ENCODE results near the gene SSRP1. TPM values are rescaled to one million over a fixed set of nuclear protein-coding genes. Genes with fewer than 3 reads are reported as not detected.

SSRP1 gene
- total and polyA plus RNA-seq, 2 of the 4 experiments (the other 2 are of a cell fraction): 106 to 146 TPM

DNA sequence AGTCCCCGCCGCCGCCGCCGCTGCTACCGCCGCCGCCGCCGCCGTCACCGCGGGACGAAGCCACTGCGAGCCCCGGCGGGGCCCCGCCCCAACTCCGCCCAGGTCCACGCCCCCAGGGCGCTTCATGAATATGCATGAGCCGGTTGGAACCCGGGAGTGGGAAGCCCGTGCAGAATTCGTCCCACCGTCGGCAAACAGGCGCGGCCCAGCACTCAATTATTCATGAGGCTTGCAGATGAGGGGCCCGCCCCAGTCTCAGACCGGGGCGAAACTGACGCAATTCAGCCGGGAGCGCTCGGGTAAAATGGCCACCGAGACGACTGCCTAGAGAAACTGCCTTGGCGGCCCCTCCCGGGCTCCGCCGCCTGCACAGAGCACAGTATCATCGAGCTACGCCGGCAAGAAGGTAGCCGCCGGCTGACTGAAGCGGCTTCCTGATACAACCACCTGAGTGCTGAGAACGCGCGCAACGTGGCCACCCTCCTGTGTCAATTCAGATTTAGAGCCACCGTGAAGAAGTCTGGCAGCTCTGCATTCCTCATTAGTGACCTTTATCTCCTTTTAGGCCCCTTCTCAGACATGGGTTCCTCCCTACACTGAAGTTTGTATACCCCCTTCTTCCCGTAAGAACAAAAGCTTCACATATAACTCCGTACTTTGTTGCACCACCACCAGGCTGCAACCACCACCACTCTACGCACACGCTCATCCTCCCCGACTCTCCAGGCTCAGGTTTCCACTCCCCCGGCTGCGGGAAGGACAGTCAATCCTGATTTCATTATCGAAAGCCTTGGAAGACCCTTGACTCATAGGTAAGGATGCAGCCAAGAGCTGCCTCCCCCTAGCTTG, 10.6 kb downstream of the SSRP1 start, which contains the start of gene TNKS1BP1:
TNKS1BP1 (minus strand) TSS at position 67 of the 849 bp plus-strand sequence. CDS start 3,067 bp downstream, outside the sequence.
- H3K56ac ChIP-seq (ENCODE audit: extremely low read depth, insufficient read depth, low read length): peak within 1 kb of the TSS; percentile 90
- H3K4me3 ChIP-seq (ENCODE audit: insufficient read depth, low read depth, low read length): peak within 1 kb of the TSS; percentile 97
- H2AFZ ChIP-seq (replicated peaks; ENCODE audit: low read length, poor library complexity): peak within 1 kb of the TSS; percentile 87
- in situ Hi-C loops (cut with MboI; ENCODE audit: low sequenced_read_pairs): no loop called here
- peak within 1 kb of the TSS; percentile 91 for H2AK5ac ChIP-seq (ENCODE audit: low read depth, low read length)
- peak within 1 kb of the TSS; percentile 78 for H3K4me2 ChIP-seq (ENCODE audit: low read depth, low read length)
- H3K9ac ChIP-seq (ENCODE audit: low read depth, low read length): peak within 1 kb of the TSS; percentile 99
- ChIA-PET CTCF (interaction anchor here (0.7 kb wide), 1 partner anchor 315 kb away, joined by 3 read pairs; no protein-coding TSS in a partner anchor), POLR2A (ENCODE audit: unreplicated experiment) (interaction anchor here (2.1 kb wide), 1 partner anchor 10 kb away, joined by 9 read pairs; the partner anchor contains the start of gene SSRP1)
- H4K8ac ChIP-seq (ENCODE audit: low read depth in 2 of 2, low read length in 2 of 2): peak within 1 kb of the TSS; percentile 55 to 78
- peak within 1 kb of the TSS; percentile 67; the same call in 2 of the 3 replicates for H2BK15ac ChIP-seq (ENCODE audit: low read depth, low read length)
- H2BK5ac ChIP-seq (ENCODE audit: low read depth, low read length, poor library complexity, severe bottlenecking): peak within 1 kb of the TSS; percentile 92
- H4K20me1 ChIP-seq (ENCODE audit: insufficient read depth, low read length): peaks cover 32% of the 10 kb centered on the region
- peak within 1 kb of the TSS; percentile 97 for H2AK9ac ChIP-seq (replicated peaks; ENCODE audit: low read depth, low read length, poor library complexity)
- H3K27ac ChIP-seq (ENCODE audit: insufficient read depth, low read length): peak within 1 kb of the TSS; percentile 99
- H3K9me3 ChIP-seq (ENCODE audit: control insufficient read depth, insufficient read depth, low read length): no peaks in the 10 kb centered on the region
- intact Hi-C loops (cut with micrococcal nuclease): loop anchor here (1.0 kb wide), 1 partner anchor 47 kb away; no protein-coding TSS in a partner anchor
- peak within 1 kb of the TSS; percentile 74 for H4K5ac ChIP-seq (ENCODE audit: low read depth, low read length)
- H3K4ac ChIP-seq (ENCODE audit: low read depth, low read length): peak within 1 kb of the TSS; percentile 92
- peak within 1 kb of the TSS; percentile 86 for H3K18ac ChIP-seq (ENCODE audit: low read depth, low read length)
- 0% methylated on average over 29 of the region's 61 CpGs; no CpG with 5 or more reads in 1 of the 2 experiments for WGBS, 2 experiments (ENCODE audit: extremely low coverage in 2 of 2, insufficient read length in 1 of 2)
- H2BK120ac ChIP-seq (ENCODE audit: low read depth, low read length): peak within 1 kb of the TSS; percentile 71
- DNase-seq: peak; percentile 97
- peak within 1 kb of the TSS; percentile 86 for H4K91ac ChIP-seq (ENCODE audit: insufficient read depth, low read depth, low read length)
- no peaks in the 10 kb centered on the region for H3K27me3 ChIP-seq (ENCODE audit: control insufficient read depth, insufficient read depth, low read length)
- ATAC-seq (ENCODE audit: low read depth): peak; percentile 80
- peaks cover 9 to 57% of the 10 kb centered on the region in 2 experiments for H3K79me1 ChIP-seq (ENCODE audit: low read depth in 1 of 2, low read length in 2 of 2)
- dilution Hi-C loops (cut with HindIII; ENCODE audit: low sequenced_read_pairs, unreplicated experiment): no loop called here
- H3K36me3 ChIP-seq (ENCODE audit: control insufficient read depth, insufficient read depth, low read length): peaks cover 44% of the 10 kb centered on the region
- peak within 1 kb of the TSS; percentile 38 for H2BK20ac ChIP-seq (ENCODE audit: low read depth, low read length)
- H3K14ac ChIP-seq (replicated peaks; ENCODE audit: low read depth, low read length): peak within 1 kb of the TSS; percentile 86
- peak within 1 kb of the TSS; percentile 93 for H3K23ac ChIP-seq (ENCODE audit: low read depth, low read length)
- BruUV-seq (replicated peaks): no TSS peak
- H3K9me1 ChIP-seq (ENCODE audit: insufficient read depth, low read length): peaks cover 20% of the 10 kb centered on the region
- H3K4me1 ChIP-seq (ENCODE audit: control insufficient read depth, insufficient read depth, low read length): peaks cover 20% of the 10 kb centered on the region
- TF ChIP-seq, protein P1, sequence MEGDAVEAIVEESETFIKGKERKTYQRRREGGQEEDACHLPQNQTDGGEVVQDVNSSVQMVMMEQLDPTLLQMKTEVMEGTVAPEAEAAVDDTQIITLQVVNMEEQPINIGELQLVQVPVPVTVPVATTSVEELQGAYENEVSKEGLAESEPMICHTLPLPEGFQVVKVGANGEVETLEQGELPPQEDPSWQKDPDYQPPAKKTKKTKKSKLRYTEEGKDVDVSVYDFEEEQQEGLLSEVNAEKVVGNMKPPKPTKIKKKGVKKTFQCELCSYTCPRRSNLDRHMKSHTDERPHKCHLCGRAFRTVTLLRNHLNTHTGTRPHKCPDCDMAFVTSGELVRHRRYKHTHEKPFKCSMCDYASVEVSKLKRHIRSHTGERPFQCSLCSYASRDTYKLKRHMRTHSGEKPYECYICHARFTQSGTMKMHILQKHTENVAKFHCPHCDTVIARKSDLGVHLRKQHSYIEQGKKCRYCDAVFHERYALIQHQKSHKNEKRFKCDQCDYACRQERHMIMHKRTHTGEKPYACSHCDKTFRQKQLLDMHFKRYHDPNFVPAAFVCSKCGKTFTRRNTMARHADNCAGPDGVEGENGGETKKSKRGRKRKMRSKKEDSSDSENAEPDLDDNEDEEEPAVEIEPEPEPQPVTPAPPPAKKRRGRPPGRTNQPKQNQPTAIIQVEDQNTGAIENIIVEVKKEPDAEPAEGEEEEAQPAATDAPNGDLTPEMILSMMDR (conservative IDR thresholded peaks at IDR 0.05; ENCODE audit: low read depth, low read length): no peak
- TF ChIP-seq FOS (IDR thresholded peaks at IDR 0.05; ENCODE audit: low read depth, low read length) (no peak; the same call in 1 of the 2 replicates), RFX5 (IDR thresholded peaks at IDR 0.05; ENCODE audit: low read depth, low read length) (no peak), MAFK (IDR thresholded peaks at IDR 0.05; ENCODE audit: low read depth, low read length) (no peak), MXI1 (IDR thresholded peaks at IDR 0.05; ENCODE audit: borderline replicate concordance, low read depth, low read length) (0 out of 2 replicates have a peak, but pooled peaks have one; percentile 18), CEBPB (IDR thresholded peaks at IDR 0.05; ENCODE audit: low read depth, low read length) (peak; percentile 95), BHLHE40 (IDR thresholded peaks at IDR 0.05; ENCODE audit: low read depth, low read length) (peak; percentile 92), CHD1 (IDR thresholded peaks at IDR 0.05; ENCODE audit: low read depth, low read length) (no peak), RCOR1 (IDR thresholded peaks at IDR 0.05; ENCODE audit: insufficient replicate concordance, low read length) (no peak), POLR2A (IDR thresholded peaks at IDR 0.05; ENCODE audit: low read depth, low read length) (peak; percentile 81), SMC3 (IDR thresholded peaks at IDR 0.05; ENCODE audit: low read depth, low read length) (no peak)
- TF ChIP-seq, protein P2, sequence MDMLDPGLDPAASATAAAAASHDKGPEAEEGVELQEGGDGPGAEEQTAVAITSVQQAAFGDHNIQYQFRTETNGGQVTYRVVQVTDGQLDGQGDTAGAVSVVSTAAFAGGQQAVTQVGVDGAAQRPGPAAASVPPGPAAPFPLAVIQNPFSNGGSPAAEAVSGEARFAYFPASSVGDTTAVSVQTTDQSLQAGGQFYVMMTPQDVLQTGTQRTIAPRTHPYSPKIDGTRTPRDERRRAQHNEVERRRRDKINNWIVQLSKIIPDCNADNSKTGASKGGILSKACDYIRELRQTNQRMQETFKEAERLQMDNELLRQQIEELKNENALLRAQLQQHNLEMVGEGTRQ (IDR thresholded peaks at IDR 0.05; ENCODE audit: low read depth, low read length): no peak
- TF ChIP-seq, protein P3, sequence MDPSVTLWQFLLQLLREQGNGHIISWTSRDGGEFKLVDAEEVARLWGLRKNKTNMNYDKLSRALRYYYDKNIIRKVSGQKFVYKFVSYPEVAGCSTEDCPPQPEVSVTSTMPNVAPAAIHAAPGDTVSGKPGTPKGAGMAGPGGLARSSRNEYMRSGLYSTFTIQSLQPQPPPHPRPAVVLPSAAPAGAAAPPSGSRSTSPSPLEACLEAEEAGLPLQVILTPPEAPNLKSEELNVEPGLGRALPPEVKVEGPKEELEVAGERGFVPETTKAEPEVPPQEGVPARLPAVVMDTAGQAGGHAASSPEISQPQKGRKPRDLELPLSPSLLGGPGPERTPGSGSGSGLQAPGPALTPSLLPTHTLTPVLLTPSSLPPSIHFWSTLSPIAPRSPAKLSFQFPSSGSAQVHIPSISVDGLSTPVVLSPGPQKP (IDR thresholded peaks at IDR 0.05; ENCODE audit: borderline replicate concordance, low read depth, low read length): no peak
